GM12864 (cell line): ENCODE results near the gene ITK.
"Not testable (repeated sequence)": the region's sequence is repeated elsewhere in the genome, so short reads cannot be mapped to it uniquely, and the experiment has no call there.

Experiments used
- DNase-seq: peaks from one replicate; pipeline ENCODE4 v3.0.0-alpha.2; 2011; ENCODE audit warnings: low read depth
- H3K4me3 ChIP-seq: 2 replicates; pipeline ENCODE4 v1.5.1; 2011; ENCODE audit warnings: mild to moderate bottlenecking, low read depth, low read length, control low read depth
- CTCF ChIP-seq: IDR thresholded peaks from 2 replicates; pipeline ENCODE4 v1.5.1; 2011; ENCODE audit warnings: low read depth, mild to moderate bottlenecking, moderate library complexity, low read length, control low read depth, inconsistent platforms; ENCODE audit errors: missing control alignments

Gene ITK

GRCh38 chr5:157230610-157231009 is 50.0 kb downstream of the ITK start:
- TF ChIP-seq CTCF: no peak
- H3K4me3 ChIP-seq: no peak overlapping the region
- DNase-seq: no peak

GRCh38 chr5:157232706-157233105 is 52.1 kb downstream of the ITK start:
- no peak for TF ChIP-seq CTCF
- no peak for DNase-seq
- no peak overlapping the region for H3K4me3 ChIP-seq

GRCh38 chr5:157233515-157233914 is 52.9 kb downstream of the ITK start:
- no peak for DNase-seq
- H3K4me3 ChIP-seq: no peak overlapping the region
- no peak for TF ChIP-seq CTCF

GRCh38 chr5:157236423-157236822 is 55.8 kb downstream of the ITK start:
- no peak for DNase-seq
- no peak for TF ChIP-seq CTCF
- no peak overlapping the region for H3K4me3 ChIP-seq

GRCh38 chr5:157241483-157241882 is 60.8 kb downstream of the ITK start:
- H3K4me3 ChIP-seq: no peak overlapping the region
- no peak for DNase-seq
- no peak for TF ChIP-seq CTCF

- not testable (repeated sequence) for DNase-seq
Observed at GRCh38 chr5:157244704-157245103, 64.1 kb downstream of the ITK start.

GRCh38 chr5:157245476-157245875 is 64.8 kb downstream of the ITK start:
- no peak for TF ChIP-seq CTCF
- no peak for DNase-seq
- no peak overlapping the region for H3K4me3 ChIP-seq

More at GRCh38 chr5:157244704-157245103, 64.1 kb downstream of the ITK start:
- H3K4me3 ChIP-seq: not testable (repeated sequence)

- TF ChIP-seq CTCF: no peak
Observed at GRCh38 chr5:157245886-157246285, 65.2 kb downstream of the ITK start.

More at GRCh38 chr5:157245886-157246285, 65.2 kb downstream of the ITK start:
- no peak for DNase-seq
- no peak overlapping the region for H3K4me3 ChIP-seq
